ENCODE measurements around the gene TP53TG5. TPM values are rescaled to one million over a fixed set of nuclear protein-coding genes. Genes with fewer than 3 reads are reported as not detected.

Gene TP53TG5
- total and polyA plus RNA-seq, 2 experiments from 2014 or later: not detected

DNA sequence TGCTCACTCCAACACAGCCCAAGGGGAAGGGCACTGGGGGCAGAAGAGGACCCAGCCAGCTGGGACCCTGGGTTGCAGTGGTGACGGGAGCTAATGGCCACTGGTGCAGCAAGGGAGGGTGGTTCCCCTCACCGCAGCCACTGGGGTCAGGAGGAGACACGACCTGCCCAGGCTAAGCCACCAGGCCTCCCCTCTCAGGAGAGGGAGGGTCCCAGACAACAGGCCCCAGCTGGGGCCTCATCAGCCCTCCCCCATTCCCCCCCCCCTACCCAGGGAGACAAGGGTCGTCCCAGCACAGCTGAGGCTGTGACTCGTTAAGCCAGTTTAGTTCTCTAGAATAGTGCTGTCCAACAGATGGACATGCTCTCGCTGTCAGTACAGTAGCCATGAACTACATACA is 52.8 kb downstream of the TP53TG5 start (continued):
- TF ChIP-seq, protein P1, sequence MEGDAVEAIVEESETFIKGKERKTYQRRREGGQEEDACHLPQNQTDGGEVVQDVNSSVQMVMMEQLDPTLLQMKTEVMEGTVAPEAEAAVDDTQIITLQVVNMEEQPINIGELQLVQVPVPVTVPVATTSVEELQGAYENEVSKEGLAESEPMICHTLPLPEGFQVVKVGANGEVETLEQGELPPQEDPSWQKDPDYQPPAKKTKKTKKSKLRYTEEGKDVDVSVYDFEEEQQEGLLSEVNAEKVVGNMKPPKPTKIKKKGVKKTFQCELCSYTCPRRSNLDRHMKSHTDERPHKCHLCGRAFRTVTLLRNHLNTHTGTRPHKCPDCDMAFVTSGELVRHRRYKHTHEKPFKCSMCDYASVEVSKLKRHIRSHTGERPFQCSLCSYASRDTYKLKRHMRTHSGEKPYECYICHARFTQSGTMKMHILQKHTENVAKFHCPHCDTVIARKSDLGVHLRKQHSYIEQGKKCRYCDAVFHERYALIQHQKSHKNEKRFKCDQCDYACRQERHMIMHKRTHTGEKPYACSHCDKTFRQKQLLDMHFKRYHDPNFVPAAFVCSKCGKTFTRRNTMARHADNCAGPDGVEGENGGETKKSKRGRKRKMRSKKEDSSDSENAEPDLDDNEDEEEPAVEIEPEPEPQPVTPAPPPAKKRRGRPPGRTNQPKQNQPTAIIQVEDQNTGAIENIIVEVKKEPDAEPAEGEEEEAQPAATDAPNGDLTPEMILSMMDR (conservative IDR thresholded peaks at IDR 0.05; ENCODE audit: low read depth in 2 of 2): no peak
- TF ChIP-seq NANOG (IDR thresholded peaks at IDR 0.05; ENCODE audit: borderline replicate concordance): no peak

DNA sequence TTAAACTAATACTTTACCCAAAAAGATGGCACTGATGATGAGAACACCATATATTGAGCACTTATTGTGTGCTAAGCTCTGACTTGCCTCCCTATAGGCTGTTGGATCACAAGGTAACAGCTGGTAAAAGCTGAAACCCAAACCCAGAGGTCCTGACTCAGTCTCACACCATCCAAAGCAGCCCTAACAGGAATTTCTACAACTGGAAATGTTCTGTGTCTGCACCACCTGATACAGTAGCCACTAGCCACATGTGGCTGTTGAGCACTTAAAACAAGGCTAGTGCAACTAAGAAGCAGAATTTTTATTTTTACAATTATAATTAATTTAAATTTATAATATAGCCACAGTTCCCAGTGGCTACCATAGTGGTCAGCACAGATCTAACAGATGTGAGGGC is 54.4 kb downstream of the TP53TG5 start:
- no peaks in the 10 kb centered on the region for H3K36me3 ChIP-seq (ENCODE audit: insufficient read depth)
- no peak for TF ChIP-seq STAT1 (IDR thresholded peaks at IDR 0.05; ENCODE audit: unreplicated experiment)
- TF ChIP-seq EZH2 (IDR thresholded peaks at IDR 0.05; ENCODE audit: low read depth, unreplicated experiment): no peak
- no peak for TF ChIP-seq JUNB (IDR thresholded peaks at IDR 0.05; ENCODE audit: unreplicated experiment)
- no peaks in the 10 kb centered on the region for H3K27me3 ChIP-seq (ENCODE audit: insufficient read depth)
- no peaks in the 10 kb centered on the region for H3K9me2 ChIP-seq (ENCODE audit: insufficient read depth)
- H3K27ac ChIP-seq (ENCODE audit: low read depth): no peak overlapping the region
- H3K4me1 ChIP-seq (ENCODE audit: insufficient read depth): no peaks in the 10 kb centered on the region
- H3K4me3 Mint-ChIP-seq: no peak overlapping the region
- H3K36me3 Mint-ChIP-seq (ENCODE audit: low read depth): peaks cover 26% of the 10 kb centered on the region
- H2AFZ ChIP-seq: no peak overlapping the region
- H3K27me3 Mint-ChIP-seq (ENCODE audit: insufficient read depth, low read depth, poor library complexity): no peaks in the 10 kb centered on the region
- H3K4me1 Mint-ChIP-seq: peaks cover 12% of the 10 kb centered on the region
- H3K4me3 ChIP-seq: no peak overlapping the region
- no peak overlapping the region for H3K27ac Mint-ChIP-seq
- H3K4me2 ChIP-seq: no peak overlapping the region
- H3K79me2 ChIP-seq (replicated peaks; ENCODE audit: insufficient read depth): no peaks in the 10 kb centered on the region
- ATAC-seq (no peak), DNase-seq (ENCODE audit: low spot score) (no peak)
- no peaks in the 10 kb centered on the region for H3F3A ChIP-seq (replicated peaks; ENCODE audit: low read depth)
- no peaks in the 10 kb centered on the region for H3K9me3 Mint-ChIP-seq
- H4K20me1 ChIP-seq (replicated peaks; ENCODE audit: insufficient read depth): no peaks in the 10 kb centered on the region

DNA sequence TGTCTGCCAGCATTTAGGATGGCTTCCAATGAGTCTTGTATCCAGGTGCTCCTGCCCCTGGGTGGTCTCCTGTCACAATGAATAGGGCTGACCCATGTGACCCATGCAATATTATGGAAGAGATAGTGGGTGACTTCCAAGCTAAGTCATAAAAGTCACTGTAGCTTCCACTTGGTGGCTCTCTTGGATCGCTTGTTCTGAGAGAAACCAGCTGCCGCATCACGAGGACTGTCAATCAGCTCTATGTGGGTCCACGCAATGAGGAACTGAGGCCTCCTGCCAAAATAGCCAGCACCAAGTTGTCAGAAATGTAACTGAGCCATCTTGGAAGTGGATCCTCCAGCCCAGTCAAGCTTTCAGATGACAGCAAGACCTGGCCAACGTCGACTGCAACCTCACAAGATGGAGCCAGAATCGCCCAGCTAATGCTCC is 55.2 kb downstream of the TP53TG5 start:
- DNase-seq (ENCODE audit: low spot score) (no peak), ATAC-seq (peak; percentile 49)
- TF ChIP-seq, protein P1 (conservative IDR thresholded peaks at IDR 0.05; ENCODE audit: low read depth in 2 of 2): peak; percentile 29 to 76; a peak in 2 of 4 replicates
- TF ChIP-seq JUNB (IDR thresholded peaks at IDR 0.05; ENCODE audit: unreplicated experiment): no peak
- Histone ChIP-seq H3K27ac (ENCODE audit: low read depth) (no peak overlapping the region), H2AFZ (no peak overlapping the region), H3K9me2 (ENCODE audit: insufficient read depth) (no peaks in the 10 kb centered on the region), H3K79me2 (replicated peaks; ENCODE audit: insufficient read depth) (no peaks in the 10 kb centered on the region), H3K27me3 (ENCODE audit: insufficient read depth) (no peaks in the 10 kb centered on the region), H3K4me2 (no peak overlapping the region), H3F3A (replicated peaks; ENCODE audit: low read depth) (no peaks in the 10 kb centered on the region), H4K20me1 (replicated peaks; ENCODE audit: insufficient read depth) (no peaks in the 10 kb centered on the region), H3K4me1 (ENCODE audit: insufficient read depth) (no peaks in the 10 kb centered on the region), H3K4me3 (no peak overlapping the region), H3K36me3 (ENCODE audit: insufficient read depth) (no peaks in the 10 kb centered on the region)
- Mint-ChIP-seq H3K4me3 (no peak overlapping the region), H3K9me3 (no peaks in the 10 kb centered on the region), H3K27ac (no peak overlapping the region), H3K36me3 (ENCODE audit: low read depth) (peaks cover 18% of the 10 kb centered on the region), H3K4me1 (peaks cover 12% of the 10 kb centered on the region), H3K27me3 (ENCODE audit: insufficient read depth, low read depth, poor library complexity) (no peaks in the 10 kb centered on the region)

Small RNA genes lying within 50 kb of the gene (microRNA-seq; reads per million reads assigned to microRNA genes)
- not detected for gene MIR6812

Small RNA genes lying within 50 kb of the gene (small RNA-seq; reads per million reads assigned to genes)
- not detected for gene MIR6812 (ENCODE audit: low replicate concordance)

Other genes starting within 250 kb of the TP53TG5 start
- not detected in 2 replicates for gene PI3, start 203.4 kb downstream of the TP53TG5 start, total RNA-seq (2014; rRNA removed; shearing (Covaris generic))
- not detected in 2 replicates for gene PI3, start 203.4 kb downstream of the TP53TG5 start, polyA plus RNA-seq (2016; fragmentation: Nextera tagmentation; extraction: Ambion mirVana)
- gene SEMG1, start 171.3 kb downstream of the TP53TG5 start, total RNA-seq (2014; rRNA removed; shearing (Covaris generic)): 3.3 and 4.0 TPM in 2 replicates
- gene SEMG1, start 171.3 kb downstream of the TP53TG5 start, polyA plus RNA-seq (2016; fragmentation: Nextera tagmentation; extraction: Ambion mirVana): 4.4 and 5.7 TPM in 2 replicates
- not detected in 2 replicates for gene SEMG2, start 157.0 kb downstream of the TP53TG5 start, total RNA-seq (2014; rRNA removed; shearing (Covaris generic))
- gene SEMG2, start 157.0 kb downstream of the TP53TG5 start, polyA plus RNA-seq (2016; fragmentation: Nextera tagmentation; extraction: Ambion mirVana): not detected in 2 replicates
- not detected in 2 replicates for gene SLPI, start 123.8 kb downstream of the TP53TG5 start, total RNA-seq (2014; rRNA removed; shearing (Covaris generic))
- gene SLPI, start 123.8 kb downstream of the TP53TG5 start, polyA plus RNA-seq (2016; fragmentation: Nextera tagmentation; extraction: Ambion mirVana): not detected in 2 replicates
- 0.66 and 1.4 TPM in 2 replicates for gene RBPJL, start 71.5 kb downstream of the TP53TG5 start, total RNA-seq (2014; rRNA removed; shearing (Covaris generic))
- 0.42 and 0.44 TPM in 2 replicates for gene RBPJL, start 71.5 kb downstream of the TP53TG5 start, polyA plus RNA-seq (2016; fragmentation: Nextera tagmentation; extraction: Ambion mirVana)
- 4.2 and 5.1 TPM in 2 replicates for gene MATN4, start 70.0 kb downstream of the TP53TG5 start, total RNA-seq (2014; rRNA removed; shearing (Covaris generic))
- 3.3 and 4.0 TPM in 2 replicates for gene MATN4, start 70.0 kb downstream of the TP53TG5 start, polyA plus RNA-seq (2016; fragmentation: Nextera tagmentation; extraction: Ambion mirVana)
- gene SDC4, start 29.9 kb downstream of the TP53TG5 start, total RNA-seq (2014; rRNA removed; shearing (Covaris generic)): 35.4 and 39.9 TPM in 2 replicates
- gene SDC4, start 29.9 kb downstream of the TP53TG5 start, polyA plus RNA-seq (2016; fragmentation: Nextera tagmentation; extraction: Ambion mirVana): 28.5 and 29.7 TPM in 2 replicates
- 12.5 and 21.5 TPM in 2 replicates for gene SYS1, start 15.2 kb downstream of the TP53TG5 start, total RNA-seq (2014; rRNA removed; shearing (Covaris generic))
- gene SYS1, start 15.2 kb downstream of the TP53TG5 start, polyA plus RNA-seq (2016; fragmentation: Nextera tagmentation; extraction: Ambion mirVana): 6.9 and 7.9 TPM in 2 replicates
- 25.8 and 28.0 TPM in 2 replicates for gene DBNDD2, start 30.0 kb upstream of the TP53TG5 start, total RNA-seq (2014; rRNA removed; shearing (Covaris generic))
- gene DBNDD2, start 30.0 kb upstream of the TP53TG5 start, polyA plus RNA-seq (2016; fragmentation: Nextera tagmentation; extraction: Ambion mirVana): 62.5 and 64.4 TPM in 2 replicates
- gene PIGT, start 37.8 kb upstream of the TP53TG5 start, total RNA-seq (2014; rRNA removed; shearing (Covaris generic)): 55.5 and 63.1 TPM in 2 replicates
- 48.2 and 48.4 TPM in 2 replicates for gene PIGT, start 37.8 kb upstream of the TP53TG5 start, polyA plus RNA-seq (2016; fragmentation: Nextera tagmentation; extraction: Ambion mirVana)
- gene WFDC2, start 91.4 kb upstream of the TP53TG5 start, total RNA-seq (2014; rRNA removed; shearing (Covaris generic)): 27.2 and 28.0 TPM in 2 replicates
- 155 and 161 TPM in 2 replicates for gene WFDC2, start 91.4 kb upstream of the TP53TG5 start, polyA plus RNA-seq (2016; fragmentation: Nextera tagmentation; extraction: Ambion mirVana)
- gene SPINT3, start 137.3 kb upstream of the TP53TG5 start, total RNA-seq (2014; rRNA removed; shearing (Covaris generic)): not detected in 2 replicates
- not detected in 2 replicates for gene SPINT3, start 137.3 kb upstream of the TP53TG5 start, polyA plus RNA-seq (2016; fragmentation: Nextera tagmentation; extraction: Ambion mirVana)
- not detected in 2 replicates for gene WFDC6, start 161.2 kb upstream of the TP53TG5 start, total RNA-seq (2014; rRNA removed; shearing (Covaris generic))
- gene WFDC6, start 161.2 kb upstream of the TP53TG5 start, polyA plus RNA-seq (2016; fragmentation: Nextera tagmentation; extraction: Ambion mirVana): not detected in 2 replicates
- gene EPPIN, start 169.1 kb upstream of the TP53TG5 start, total RNA-seq (2014; rRNA removed; shearing (Covaris generic)): 0.04 TPM in 1 of 2 replicates, not detected in the other
- gene EPPIN, start 169.1 kb upstream of the TP53TG5 start, polyA plus RNA-seq (2016; fragmentation: Nextera tagmentation; extraction: Ambion mirVana): 0.23 and 0.78 TPM in 2 replicates
- not detected in 2 replicates for gene WFDC8, start 201.0 kb upstream of the TP53TG5 start, total RNA-seq (2014; rRNA removed; shearing (Covaris generic))
- gene WFDC8, start 201.0 kb upstream of the TP53TG5 start, polyA plus RNA-seq (2016; fragmentation: Nextera tagmentation; extraction: Ambion mirVana): 0.23 TPM in 1 of 2 replicates, not detected in the other

All from GM23338 (cell line).